Gastroesophageal sphincter (tissue), 4 donors: ENCODE measurements around the gene TMIGD2. TPM values are rescaled to one million over a fixed set of nuclear protein-coding genes. Genes with fewer than 3 reads are reported as not detected.
A peak's percentile ranks its signal among the peaks of the same experiment; 100 is the strongest.
"Not testable (repeated sequence)": the region's sequence is repeated elsewhere in the genome, so short reads cannot be mapped to it uniquely, and the experiment has no call there.

Experiments used
- ATAC-seq: fragments of 150-250 bp; one replicate; pipeline ENCODE4 v1.9.1; 2016; ENCODE audit warnings: mild to moderate bottlenecking, moderate library complexity
- H3K27ac ChIP-seq, 4 donors: fragments of 200-600 bp; sonication (generic) in 3 of 4; 1 replicate in 3 of 4; 2 replicates in 1 of 4; pipeline ENCODE4 v1.5.1; 2016 to 2019
- H3K27me3 ChIP-seq: fragments of 200-600 bp; sonication (generic); one replicate; pipeline ENCODE4 v1.5.1; 2019
- H3K36me3 ChIP-seq, 2 donors: fragments of 200-600 bp; sonication (generic); one replicate each; pipeline ENCODE4 v1.5.1; 2019; ENCODE audit warnings: control low read depth in 1 of 2
- H3K4me1 ChIP-seq, 3 donors: fragments of 200-600 bp; sonication (generic); 1 replicate in 2 of 3; 2 replicates in 1 of 3; pipeline ENCODE4 v1.5.1; 2016 to 2019; ENCODE audit warnings: control low read depth in 2 of 3
- H3K4me3 ChIP-seq, 2 donors: fragments of 200-600 bp; sonication (generic); one replicate each; pipeline ENCODE4 v1.5.1; 2019; ENCODE audit warnings: mild to moderate bottlenecking in 1 of 2, moderate library complexity in 1 of 2
- H3K9me3 ChIP-seq, 3 donors: fragments of 200-600 bp; sonication (generic); one replicate each; pipeline ENCODE4 v1.5.1; 2017 to 2019; ENCODE audit warnings: control low read depth in 2 of 3
- EP300 ChIP-seq: sonication (generic); formaldehyde crosslinking; IDR thresholded peaks from one replicate; pipeline ENCODE4 v1.6.1; 2017; ENCODE audit warnings: antibody characterized with exemption, mild to moderate bottlenecking
- POLR2A ChIP-seq, 2 donors: fragments of 450-650 bp; IDR thresholded peaks; one replicate each; pipeline ENCODE4 v1.6.1; 2017; ENCODE audit warnings: antibody characterized with exemption in 2 of 2, mild to moderate bottlenecking in 2 of 2, moderate library complexity in 1 of 2
- POLR2AphosphoS5 ChIP-seq: sonication (generic); formaldehyde crosslinking; IDR thresholded peaks from one replicate; pipeline ENCODE4 v1.6.1; 2017; ENCODE audit warnings: antibody characterized with exemption
- WGBS, 2 donors: methylation state at CpG; one replicate each; pipeline ENCODE4 v1.1.5; 2018; ENCODE audit warnings: low coverage in 1 of 2; 5-methylcytosine and 5-hydroxymethylcytosine counted together
- total RNA-seq, 4 donors: library from RNA; depleted of rRNA; stranded (reverse); fragments of >200 nt; gene quantifications; one replicate each; pipeline ENCODE4 v1.1.0, GENCODE V29; 2016
- TF ChIP-seq, protein P1 (sequence below), 4 experiments: fragments of 200-600 bp in 2 of 4; fragments of 450-650 bp in 2 of 4; sonication (generic) in 1 of 4; IDR thresholded peaks; one replicate each; pipeline ENCODE4 v1.5.1; 2017 to 2019; ENCODE audit warnings: antibody characterized with exemption in 4 of 4, mild to moderate bottlenecking in 2 of 4, moderate library complexity in 2 of 4

The TMIGD2 gene
- total RNA-seq, 4 donors from 2014 or later = 0.35 to 0.67 TPM; not detected in 2

DNA sequence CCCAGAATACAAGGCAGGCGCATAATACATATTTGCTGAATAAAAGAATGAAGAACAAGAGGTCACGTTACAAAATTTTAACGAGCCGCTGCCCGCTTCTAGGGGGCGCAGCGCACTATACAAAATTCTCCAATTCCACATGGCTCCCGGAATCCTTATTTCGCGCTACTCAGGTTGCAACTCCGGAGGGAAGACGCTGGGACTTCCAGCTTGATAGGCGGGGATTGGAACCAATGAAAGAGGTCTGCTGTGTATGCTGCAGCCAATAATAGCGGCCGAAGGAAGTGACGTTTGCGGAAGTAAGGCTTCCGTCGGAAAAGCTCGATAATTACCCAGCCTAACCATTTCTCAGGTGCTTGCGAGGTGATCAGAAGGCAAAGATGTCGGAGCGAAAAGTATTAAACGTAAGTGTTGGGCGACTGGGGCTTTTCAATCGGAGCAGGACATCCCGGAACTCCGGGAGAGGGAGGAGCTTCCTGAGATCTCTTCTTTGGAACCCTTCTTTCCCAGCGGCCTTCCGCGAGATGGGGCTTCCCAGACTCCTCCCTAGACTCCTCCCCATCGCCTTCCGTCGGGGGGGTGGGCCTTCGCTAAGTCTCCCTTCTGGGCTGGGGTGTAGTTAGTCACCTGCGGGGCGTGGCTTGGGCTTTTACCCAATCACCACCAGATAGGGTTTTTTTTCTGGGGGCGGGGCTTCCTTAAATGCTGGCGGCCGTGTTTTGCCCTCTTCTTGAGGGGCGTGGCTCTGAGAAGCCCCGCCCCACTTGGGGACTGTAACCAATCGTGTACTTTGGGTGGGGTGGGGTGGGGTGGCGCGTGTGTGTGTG is 55.2 kb downstream of the TMIGD2 start, which contains the start of gene YJU2:
Gene YJU2 (plus strand): TSS at position 314 of the 827 bp plus-strand sequence. CDS start 67 bp downstream, at position 381.
- 0% methylated on average over 8 to 28 of the region's 45 CpGs for WGBS, 2 donors
- H3K27me3 ChIP-seq = peaks cover 2% of the 10 kb centered on the region
- peaks cover 0 to 5% (median 0%) of the 10 kb centered on the region in 3 donors for H3K9me3 ChIP-seq
- peak within 1 kb of the TSS; percentile 86 to 98 (median 96) for H3K27ac ChIP-seq
- peaks cover 0 to 36% of the 10 kb centered on the region in 2 donors for H3K36me3 ChIP-seq
- H3K4me3 ChIP-seq = peak within 1 kb of the TSS; percentile 64 to 68
- peak; percentile 98 for ATAC-seq
- TF ChIP-seq POLR2A (IDR thresholded peaks at IDR 0.05) (peak in 1 of 2 donors; percentile 23), POLR2AphosphoS5 (peak; percentile 37), EP300 (no peak)
- TF ChIP-seq, protein P1, sequence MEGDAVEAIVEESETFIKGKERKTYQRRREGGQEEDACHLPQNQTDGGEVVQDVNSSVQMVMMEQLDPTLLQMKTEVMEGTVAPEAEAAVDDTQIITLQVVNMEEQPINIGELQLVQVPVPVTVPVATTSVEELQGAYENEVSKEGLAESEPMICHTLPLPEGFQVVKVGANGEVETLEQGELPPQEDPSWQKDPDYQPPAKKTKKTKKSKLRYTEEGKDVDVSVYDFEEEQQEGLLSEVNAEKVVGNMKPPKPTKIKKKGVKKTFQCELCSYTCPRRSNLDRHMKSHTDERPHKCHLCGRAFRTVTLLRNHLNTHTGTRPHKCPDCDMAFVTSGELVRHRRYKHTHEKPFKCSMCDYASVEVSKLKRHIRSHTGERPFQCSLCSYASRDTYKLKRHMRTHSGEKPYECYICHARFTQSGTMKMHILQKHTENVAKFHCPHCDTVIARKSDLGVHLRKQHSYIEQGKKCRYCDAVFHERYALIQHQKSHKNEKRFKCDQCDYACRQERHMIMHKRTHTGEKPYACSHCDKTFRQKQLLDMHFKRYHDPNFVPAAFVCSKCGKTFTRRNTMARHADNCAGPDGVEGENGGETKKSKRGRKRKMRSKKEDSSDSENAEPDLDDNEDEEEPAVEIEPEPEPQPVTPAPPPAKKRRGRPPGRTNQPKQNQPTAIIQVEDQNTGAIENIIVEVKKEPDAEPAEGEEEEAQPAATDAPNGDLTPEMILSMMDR (IDR thresholded peaks at IDR 0.05) = peak in 3 of 4 experiments; percentile 21 to 59 (median 33)
- H3K4me1 ChIP-seq = peaks cover 0 to 20% (median 0%) of the 10 kb centered on the region in 3 donors

DNA sequence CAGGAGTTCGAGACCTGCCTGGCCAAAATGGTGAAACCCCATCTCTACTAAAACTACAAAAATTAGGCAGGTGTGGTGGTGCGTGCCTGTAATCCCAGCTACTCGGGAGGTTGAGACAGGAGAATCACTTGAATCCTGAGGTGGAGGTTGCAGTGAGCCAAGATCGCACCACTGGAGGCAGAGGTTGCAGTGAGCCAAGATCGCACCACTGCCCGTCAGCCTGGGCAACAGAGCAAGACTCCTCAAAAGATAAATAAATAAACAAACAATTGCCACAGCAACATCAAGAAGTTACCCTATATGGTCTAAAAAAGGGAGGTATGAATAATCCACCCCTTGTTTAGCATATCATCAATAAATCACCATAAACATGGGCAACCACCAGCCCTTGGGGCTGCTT is 56.3 kb downstream of the TMIGD2 start:
- not testable (repeated sequence) for ATAC-seq, H3K4me3 ChIP-seq
- Histone ChIP-seq H3K27me3 (peaks cover 12% of the 10 kb centered on the region), H3K9me3 (peaks cover 0 to 16% (median 0%) of the 10 kb centered on the region in 3 donors), H3K27ac (peak overlapping the region in 1 of 4 donors; percentile 96), H3K36me3 (peaks cover 0 to 25% of the 10 kb centered on the region in 2 donors), H3K4me1 (peaks cover 0 to 20% (median 0%) of the 10 kb centered on the region in 3 donors)
- 97% methylated on average over 4 of the region's 6 CpGs; no CpG with 5 or more reads in 1 of the 2 donors for WGBS, 2 donors

Other genes starting within 250 kb of the TMIGD2 start
- gene ZBTB7A, start 235.5 kb downstream of the TMIGD2 start, total RNA-seq = 100 to 1,000 TPM in 1 of 4 donors, 10 to 100 TPM in 3; 65.6 to 122 (median 82.4) TPM
- gene MAP2K2, start 178.3 kb downstream of the TMIGD2 start, total RNA-seq = 100 to 1,000 TPM in 1 of 4 donors, 10 to 100 TPM in 3; 53.3 to 112 (median 69.7) TPM
- not detected for gene CREB3L3, start 148.8 kb downstream of the TMIGD2 start, total RNA-seq
- gene SIRT6, start 119.8 kb downstream of the TMIGD2 start, total RNA-seq = 10 to 100 TPM; 10.0 to 35.0 (median 27.1) TPM
- gene ANKRD24, start 119.7 kb downstream of the TMIGD2 start, total RNA-seq = 1 to 10 TPM in 3 of 4 donors, under 1 TPM in 1; 0.12 to 2.6 (median 1.2) TPM
- 1 to 10 TPM in 1 of 4 donors, under 1 TPM in 2, not detected in 1; 0.54 to 8.2 (median 0.96) TPM for gene EBI3, start 72.9 kb downstream of the TMIGD2 start, total RNA-seq
- gene YJU2, start 55.3 kb downstream of the TMIGD2 start, total RNA-seq = 10 to 100 TPM; 20.0 to 24.6 (median 21.6) TPM
- not detected for gene SHD, start 23.1 kb downstream of the TMIGD2 start, total RNA-seq
- under 1 TPM in 1 of 4 donors, not detected in 3; 0.67 TPM for gene FSD1, start 2.2 kb upstream of the TMIGD2 start, total RNA-seq
- gene STAP2, start 36.4 kb upstream of the TMIGD2 start, total RNA-seq = 1 to 10 TPM in 3 of 4 donors, not detected in 1; 1.4 to 5.6 (median 4.9) TPM
- gene MPND, start 41.2 kb upstream of the TMIGD2 start, total RNA-seq = 1 to 10 TPM; 4.7 to 7.5 (median 6.0) TPM
- 10 to 100 TPM; 48.2 to 67.7 (median 53.0) TPM for gene SH3GL1, start 98.2 kb upstream of the TMIGD2 start, total RNA-seq
- 10 to 100 TPM in 1 of 4 donors, 1 to 10 TPM in 3; 2.4 to 11.9 (median 7.4) TPM for gene CHAF1A, start 100.3 kb upstream of the TMIGD2 start, total RNA-seq
- gene UBXN6, start 155.4 kb upstream of the TMIGD2 start, total RNA-seq = 100 to 1,000 TPM in 1 of 4 donors, 10 to 100 TPM in 3; 62.6 to 130 (median 80.6) TPM
- 10 to 100 TPM; 33.3 to 49.5 (median 36.2) TPM for gene HDGFL2, start 169.9 kb upstream of the TMIGD2 start, total RNA-seq
- gene PLIN4, start 216.1 kb upstream of the TMIGD2 start, total RNA-seq = 100 to 1,000 TPM in 1 of 4 donors, 10 to 100 TPM in 3; 66.0 to 145 (median 87.5) TPM
- 10 to 100 TPM in 2 of 4 donors, 1 to 10 TPM in 1, under 1 TPM in 1; 0.49 to 24.3 (median 11.2) TPM for gene PLIN5, start 232.8 kb upstream of the TMIGD2 start, total RNA-seq
- gene LRG1, start 237.6 kb upstream of the TMIGD2 start, total RNA-seq = 1 to 10 TPM in 2 of 4 donors, not detected in 2; 2.1 to 8.5 TPM